ENCODE data around the gene GNAT1.

Gene GNAT1

DNA sequence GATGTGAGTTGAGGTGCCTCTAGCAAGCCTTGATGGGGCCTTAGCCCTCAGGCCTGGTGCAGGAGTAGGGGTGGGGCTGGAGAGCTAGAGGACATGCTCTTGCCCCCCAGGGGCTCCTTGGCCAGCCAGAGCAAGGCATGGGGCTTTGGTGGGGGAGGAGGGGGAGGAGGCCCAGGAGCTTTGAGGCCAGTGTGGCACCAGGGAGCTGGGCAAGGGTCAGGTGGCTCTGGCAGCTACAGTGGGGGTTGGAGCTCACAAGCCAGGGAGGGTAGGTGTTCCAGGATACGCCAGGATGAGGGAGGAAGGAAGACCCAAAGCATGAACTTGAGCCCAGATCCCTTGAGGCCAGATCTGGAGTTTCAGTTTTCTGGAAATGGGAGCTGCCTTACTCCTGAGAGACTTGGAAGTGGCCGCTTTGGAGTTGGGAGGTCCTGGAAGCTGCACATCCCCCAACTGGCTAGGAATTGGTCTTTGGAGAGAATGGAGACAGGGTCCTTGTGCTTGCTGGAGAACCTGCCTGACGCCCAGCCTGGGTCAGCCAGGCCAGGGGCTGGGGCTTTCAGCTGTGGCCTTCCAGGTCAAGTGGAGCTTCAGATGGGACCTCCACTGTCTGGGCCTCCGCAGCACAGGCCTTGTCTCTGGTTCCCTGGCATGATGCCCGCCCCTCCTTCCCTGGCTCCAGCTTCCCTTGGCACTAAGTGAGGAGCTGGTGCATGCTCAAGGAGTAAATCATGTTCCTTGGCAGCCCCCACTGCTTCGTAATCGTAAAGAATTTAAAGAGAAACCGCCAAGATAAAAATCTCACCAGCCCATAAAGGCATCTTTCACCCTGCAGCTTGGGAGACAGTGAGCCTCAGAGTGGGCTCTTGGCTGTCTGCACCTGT lies 27.6 kb upstream of the GNAT1 start:
- DNase-seq, result no peak

DNA sequence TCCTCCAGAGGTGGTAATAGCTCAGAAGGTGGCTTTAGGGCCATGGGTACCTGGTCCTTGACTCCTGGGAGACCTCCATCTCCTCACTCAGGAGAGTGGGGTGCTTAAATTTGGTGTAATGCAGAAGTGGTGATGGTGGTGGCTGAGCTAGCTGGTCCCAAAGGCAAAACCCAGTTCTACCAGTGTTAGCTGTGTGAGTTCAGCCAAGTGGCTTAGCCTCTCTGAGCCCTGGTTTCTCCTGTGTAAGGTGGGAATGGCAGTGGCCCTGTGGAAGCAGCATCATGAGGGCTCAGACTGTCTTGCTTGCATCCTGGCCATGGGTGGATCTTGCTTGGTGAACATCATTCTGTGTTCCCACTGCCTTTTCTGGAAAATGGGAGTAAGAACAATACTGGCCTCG lies 26.9 kb upstream of the GNAT1 start:
- no peak for DNase-seq

DNA sequence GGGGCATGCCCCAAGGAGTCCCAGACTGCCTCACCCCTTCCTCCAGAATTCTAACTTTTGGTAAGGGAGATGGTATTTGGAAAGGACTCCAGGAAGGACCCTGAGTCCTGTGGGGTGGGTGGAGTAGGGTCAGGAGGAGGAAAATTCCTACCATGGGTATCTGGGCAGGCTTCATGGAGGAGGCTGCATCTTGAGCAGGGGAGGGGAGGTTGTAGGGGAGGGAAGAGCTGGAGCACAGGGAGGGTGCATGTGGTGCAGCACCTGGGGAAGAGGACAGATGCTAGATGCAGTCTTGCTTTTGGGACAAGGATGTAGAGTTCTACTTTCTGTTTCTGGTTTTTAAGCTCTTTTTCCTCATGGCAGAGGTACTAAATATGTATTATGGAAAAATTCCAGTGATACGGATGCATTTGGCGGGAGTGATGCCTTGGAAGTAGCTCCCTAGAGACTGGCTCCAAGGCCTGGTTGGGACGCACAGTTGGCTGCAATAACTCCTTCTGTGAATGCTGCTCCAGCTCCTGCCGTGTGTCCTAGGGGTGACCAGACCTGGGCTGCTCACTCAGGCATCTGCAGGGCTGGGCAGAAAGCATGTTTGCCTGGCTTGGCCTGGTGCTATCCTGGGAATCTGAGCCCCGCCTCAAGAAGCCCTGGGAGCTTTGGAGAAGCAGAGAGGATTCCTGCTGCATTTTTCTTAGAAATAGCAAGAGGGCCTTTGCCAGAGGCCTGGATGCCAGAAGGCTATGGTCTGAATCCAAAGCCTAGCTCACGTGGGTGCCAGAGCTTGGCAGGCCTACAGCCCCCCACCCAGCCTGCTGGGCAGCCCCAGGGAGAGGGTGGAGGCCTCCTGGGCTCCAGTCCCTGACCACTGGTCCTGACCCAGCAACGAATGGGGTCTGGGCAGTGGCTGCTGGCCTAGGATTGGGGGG lies 26.2 kb upstream of the GNAT1 start:
- DNase-seq, result no peak

DNA sequence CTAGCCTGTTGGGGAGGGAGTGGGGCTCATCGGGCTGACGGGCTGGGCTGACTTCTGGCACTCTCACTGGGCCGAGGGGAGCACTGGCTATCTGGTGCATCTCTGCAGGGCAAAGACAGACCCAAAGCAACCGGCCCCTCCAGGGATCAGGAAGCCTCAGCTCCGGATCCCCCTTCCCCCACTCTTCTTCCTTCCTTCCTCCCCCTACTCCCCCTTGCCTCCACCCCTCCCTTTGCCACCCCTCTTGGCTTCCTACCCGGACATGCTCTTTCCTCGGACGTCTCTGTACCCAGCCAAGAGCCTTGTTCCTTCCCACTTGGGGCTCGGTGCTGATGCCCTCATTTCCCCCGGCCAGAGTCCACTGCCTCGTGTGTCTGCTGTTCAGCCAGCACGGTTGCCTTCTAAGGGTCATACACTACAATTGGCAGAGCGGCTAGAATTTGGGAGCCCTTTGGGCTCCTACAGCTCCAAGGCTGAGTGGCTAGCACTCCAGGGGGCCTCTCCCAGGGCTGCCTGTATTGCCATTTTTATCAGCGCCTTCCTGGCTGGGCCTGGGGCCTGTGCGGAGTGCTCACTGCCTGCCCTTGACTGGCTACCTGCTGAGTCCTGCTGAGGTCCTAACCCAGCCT lies 25.4 kb upstream of the GNAT1 start:
- DNase-seq, result peak; percentile 29

DNA sequence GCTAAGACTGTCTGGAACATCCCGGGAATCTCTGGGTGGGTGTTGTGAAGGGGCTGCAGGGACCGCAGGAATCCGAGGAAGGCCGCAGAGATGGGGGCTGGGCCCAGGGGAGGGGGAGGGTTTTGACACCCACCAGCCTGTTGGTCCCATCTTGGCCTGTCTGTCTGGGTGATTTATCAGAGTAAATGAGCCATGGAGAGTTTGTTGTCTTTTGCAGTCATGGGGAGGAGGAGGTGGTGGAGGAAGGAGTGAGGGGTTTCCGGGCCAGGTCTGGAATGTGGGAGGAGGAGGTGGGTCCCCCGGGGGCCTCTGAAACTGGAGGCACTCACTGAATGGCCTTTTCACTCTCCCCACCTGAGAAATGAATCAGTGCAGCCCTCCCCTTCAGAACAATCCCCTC lies 24.8 kb upstream of the GNAT1 start:
- DNase-seq, result no peak

DNA sequence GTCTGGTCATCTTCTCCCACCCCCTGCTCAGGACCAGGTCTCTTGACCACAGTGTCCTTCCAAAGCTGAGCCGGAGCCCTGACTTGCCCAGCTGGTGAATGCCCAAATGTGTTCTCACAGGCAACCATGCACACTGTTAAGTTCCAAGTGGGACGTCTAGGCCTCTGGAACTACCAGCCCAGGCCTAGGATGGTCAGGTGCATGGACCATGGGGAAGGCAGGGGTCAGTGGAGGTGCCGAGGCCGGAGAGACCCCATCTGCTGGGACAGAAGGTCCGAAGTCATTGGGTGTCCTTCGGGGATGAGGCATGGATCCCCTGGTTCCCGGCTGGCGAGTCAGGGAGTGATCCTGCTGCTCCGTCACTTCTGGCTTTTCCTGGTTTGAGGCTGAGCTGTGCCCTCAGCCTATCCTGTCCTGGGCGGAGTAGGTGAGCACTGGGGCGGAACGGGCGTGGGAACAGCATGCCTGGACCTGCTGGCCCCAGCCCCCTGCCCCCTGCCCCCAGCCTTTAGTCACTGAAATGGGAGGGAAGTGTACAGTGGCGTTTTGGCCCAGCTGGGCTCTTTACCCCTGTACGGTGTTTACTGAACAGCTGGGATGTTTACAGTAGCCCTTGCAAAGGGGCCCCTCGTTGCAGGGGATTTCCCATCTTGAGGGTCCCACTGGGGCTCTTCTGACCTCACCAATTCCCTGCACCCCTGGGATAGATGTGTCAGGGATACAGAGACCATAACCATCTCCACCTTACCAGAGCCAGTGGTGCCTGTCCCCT lies 24.2 kb upstream of the GNAT1 start:
- no peak for DNase-seq

DNA sequence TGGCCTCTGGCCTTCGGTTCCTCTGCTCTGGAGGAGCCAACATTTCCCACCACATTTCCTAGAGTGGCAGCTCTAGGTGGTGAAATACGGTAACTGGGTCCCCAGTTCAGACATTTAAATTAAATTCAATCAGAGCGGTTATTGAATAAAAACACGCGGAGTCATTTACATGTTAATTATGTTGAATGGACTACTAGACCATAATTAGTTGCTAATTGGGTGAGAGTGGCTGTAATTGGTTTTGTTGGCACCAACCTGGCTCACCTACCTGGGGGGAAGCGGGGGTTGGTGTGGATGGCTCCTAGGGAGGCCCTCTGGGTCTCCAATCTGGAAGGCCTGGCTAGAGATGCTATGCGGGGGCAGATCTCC lies 23.6 kb upstream of the GNAT1 start:
- no peak for DNase-seq

DNA sequence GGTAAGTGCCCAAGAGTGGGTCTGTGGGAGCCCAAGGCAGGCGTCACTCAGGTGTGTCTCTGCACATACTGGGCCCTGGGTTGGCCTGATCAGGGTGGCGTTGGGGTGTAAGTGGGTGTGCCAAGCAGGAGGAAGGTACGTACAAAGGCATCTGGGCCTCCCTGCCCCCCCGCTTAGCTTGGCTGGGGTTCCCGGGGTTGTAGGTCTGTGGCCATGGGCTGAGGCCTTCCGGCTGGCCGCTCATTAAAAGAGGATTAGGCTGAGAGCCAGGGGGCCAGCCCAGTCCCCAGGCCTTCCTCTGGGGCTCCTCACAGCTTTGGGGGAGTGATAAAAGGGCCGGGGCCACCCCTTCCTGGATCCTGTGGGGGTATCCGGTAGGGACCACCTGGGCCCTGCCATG lies 23.0 kb upstream of the GNAT1 start:
- DNase-seq, result no peak

DNA sequence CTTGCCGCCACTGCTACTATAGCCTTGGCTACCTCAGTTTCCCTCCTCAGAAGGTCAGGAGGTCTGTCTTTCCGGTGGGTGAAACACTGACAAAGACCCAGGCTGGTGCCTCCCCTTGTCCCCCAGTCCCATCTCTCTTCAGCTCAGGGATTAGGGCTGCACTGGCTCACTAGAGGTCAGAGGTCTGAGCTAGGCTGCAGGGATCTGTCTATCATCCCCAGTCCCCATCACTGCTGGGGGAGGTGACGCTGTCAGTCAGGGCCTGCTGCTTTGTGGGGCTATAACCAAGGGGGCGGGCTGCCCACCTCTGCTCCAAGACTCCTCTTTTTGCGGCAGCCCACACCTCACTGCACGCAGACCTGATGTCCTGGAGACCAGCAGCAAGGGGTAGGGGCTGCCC lies 22.6 kb upstream of the GNAT1 start:
- no peak for DNase-seq

DNA sequence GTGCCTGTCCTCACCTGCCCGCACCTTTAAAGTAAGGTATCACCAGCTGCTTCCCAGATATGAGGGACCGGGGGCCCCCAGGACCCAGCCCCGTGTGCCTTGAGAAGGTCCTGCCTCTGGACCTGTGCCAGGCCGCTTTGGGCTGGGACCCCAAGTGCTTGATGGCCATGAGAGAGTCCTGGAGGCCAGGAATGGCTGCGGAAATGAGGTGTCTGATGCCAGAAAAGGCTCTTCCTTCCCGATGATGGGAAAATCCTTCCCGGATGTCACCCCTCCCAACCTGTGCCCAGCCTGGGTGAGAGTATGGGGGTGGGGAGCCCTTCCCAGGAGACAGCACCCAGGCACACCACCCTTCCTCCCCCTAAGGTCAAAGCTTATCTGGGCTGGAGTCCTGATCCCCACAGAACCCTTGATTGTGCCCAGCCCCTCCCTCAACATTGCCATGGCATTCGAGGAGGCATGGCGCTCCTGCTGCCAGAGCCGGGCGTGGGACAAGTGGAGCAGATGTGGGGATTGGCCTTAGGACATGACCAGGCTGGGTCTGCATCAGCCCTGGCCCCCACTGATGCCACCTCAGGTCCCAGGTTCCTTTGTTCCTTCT lies 22.1 kb upstream of the GNAT1 start:
- no peak for DNase-seq

DNA sequence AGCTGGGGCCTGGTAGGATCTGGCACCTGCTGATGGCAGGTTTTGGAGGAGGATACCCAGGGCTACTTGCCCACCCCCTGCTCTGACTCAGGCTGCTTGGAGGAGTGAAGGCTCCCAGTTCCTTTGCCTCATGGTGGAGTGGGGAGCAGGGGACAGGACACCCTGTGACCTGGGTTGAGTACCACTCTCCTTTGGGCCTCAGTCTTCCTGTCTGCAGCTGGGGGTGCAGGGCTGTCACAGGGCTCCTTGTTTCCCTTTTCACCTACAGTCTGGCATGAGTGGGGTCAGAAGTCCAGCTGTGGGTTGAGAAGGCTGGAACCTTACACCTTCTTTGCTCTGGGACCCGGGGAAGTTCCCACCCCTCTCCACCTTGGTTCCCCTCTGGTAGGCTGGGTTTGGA lies 21.6 kb upstream of the GNAT1 start:
- no peak for DNase-seq

DNA sequence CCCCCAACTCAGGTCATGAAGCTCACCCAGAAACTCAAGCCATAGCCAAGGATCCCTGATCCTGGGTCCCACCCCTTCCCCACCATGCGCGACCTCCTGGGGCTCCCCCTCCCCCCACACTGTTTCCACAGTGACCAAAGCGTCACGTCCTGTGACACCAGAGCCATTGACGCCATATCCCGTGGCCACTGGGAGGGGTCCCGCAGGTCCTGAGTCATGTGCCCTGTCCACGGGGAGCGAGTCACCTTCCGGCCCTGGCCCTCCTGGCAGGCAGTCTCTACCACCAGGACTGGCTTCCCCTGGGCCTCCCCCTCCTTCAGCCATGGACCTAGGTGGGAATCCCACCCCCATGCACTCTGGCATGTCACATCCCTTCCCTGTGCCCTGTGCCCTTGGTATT lies 20.7 kb upstream of the GNAT1 start:
- no peak for DNase-seq

DNA sequence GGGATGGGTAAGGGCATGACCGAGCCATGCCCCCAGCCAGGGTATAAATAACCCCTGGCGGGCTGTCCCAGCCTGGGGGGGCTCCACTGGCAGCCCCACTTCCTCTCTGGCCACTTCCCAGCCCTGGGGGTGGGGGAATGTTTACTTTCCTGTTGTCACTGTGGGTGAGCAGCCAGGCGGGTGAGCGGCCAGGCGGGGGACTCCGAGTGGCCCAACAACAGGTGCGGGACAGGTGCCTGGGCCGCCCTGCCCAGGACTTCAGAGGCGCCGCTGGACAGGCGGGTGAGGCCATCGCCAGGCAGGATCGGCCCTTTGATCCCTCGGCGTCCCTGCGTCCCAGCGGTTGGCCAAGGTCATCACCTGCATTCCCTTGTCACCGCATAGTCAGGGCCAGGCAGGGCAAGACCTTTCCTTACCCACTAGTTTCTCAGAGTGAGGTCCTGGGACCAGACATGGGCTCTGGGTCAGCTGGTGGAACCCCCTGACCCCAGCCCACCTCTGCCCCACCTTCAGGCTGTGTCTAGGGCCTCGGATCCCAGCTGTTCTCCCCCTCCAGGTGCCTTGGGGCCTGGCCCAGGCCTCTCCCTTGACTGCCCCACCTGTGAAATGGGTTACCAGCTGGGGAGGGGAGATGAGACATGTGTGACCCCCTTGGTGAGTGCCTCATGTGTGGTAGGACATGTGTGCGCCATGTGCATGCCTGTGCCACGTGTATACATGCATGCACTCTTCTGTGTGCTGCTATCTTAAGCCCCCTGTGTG lies 19.7 kb upstream of the GNAT1 start:
- DNase-seq, result no peak

DNA sequence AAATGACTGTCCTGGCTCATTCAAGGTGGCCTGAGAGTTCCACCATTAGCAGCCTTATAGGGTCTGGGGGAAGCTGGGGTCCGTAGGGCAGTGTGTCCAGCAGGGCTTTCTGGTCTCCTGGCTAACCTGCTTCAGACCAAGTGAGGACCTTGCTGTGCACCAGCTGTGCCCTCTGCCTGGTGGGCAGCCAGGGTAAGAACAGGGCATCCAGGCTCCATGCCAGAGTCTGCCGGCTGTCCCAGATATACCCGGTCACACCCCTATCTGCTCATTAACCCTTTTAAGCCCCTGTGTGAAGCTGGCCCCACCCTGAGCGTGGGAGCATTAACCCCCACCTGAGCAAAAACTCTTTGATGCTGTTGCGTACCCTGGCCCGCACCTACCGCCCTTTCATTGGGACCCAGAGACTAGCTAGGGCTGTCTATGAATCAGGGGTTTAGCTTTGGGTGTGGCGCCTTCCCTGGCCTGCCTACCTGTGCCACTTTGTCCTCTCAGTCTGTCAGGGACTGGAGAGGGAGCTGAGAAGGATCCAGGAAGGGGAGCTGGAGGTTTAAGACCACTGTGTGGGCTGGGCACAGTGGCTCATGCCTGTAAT lies 18.7 kb upstream of the GNAT1 start:
- no peak for DNase-seq

DNA sequence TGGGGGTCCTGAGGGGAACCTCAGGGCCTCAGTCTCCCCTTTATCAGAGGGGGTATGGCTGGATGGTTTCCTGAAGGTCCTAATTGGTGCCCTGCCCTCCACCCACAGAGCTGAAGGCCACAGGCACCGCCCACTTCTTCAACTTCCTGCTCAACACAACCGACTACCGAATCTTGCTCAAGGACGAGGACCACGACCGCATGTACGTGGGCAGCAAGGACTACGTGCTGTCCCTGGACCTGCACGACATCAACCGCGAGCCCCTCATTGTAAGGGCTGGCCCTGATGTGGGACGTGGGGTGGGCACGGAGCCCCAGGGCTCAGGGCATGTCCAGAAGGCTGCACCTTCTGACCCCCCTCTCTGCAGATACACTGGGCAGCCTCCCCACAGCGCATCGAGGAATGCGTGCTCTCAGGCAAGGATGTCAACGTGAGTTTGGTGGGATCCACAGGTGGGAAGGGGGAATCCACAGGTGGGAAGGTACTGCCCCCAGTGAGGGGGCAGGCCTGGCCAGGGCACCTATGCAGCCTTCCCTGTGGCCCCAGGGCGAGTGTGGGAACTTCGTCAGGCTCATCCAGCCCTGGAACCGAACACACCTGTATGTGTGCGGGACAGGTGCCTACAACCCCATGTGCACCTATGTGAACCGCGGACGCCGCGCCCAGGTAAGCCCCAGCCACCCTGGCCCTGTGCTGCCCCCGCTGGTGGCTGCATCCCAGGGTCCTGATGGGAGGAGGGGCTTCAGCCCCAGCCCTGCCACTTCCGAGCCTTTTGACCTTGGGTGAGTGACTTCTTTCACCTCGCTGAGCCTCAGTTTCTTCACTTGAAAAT lies 17.5 kb upstream of the GNAT1 start:
- no peak for DNase-seq

DNA sequence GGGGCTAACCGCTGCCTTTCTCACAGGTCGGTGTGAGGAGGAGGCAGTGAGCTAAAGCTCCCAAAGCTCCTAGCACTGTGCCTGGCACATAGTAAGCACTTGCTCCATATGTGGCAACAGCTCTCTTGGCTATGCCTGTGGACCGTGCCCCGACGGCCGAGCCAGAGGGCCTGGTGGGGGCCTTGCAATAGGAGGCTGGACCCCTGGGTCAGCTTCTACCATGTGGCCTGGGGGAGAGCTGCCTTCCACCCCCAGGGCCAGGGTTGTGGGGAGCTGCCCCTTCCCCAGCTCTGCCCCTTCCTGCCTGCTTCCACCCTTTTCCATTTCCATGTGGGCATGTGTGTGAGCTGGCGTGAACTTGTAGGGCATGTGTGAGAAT lies 16.9 kb upstream of the GNAT1 start:
- no peak for DNase-seq

DNA sequence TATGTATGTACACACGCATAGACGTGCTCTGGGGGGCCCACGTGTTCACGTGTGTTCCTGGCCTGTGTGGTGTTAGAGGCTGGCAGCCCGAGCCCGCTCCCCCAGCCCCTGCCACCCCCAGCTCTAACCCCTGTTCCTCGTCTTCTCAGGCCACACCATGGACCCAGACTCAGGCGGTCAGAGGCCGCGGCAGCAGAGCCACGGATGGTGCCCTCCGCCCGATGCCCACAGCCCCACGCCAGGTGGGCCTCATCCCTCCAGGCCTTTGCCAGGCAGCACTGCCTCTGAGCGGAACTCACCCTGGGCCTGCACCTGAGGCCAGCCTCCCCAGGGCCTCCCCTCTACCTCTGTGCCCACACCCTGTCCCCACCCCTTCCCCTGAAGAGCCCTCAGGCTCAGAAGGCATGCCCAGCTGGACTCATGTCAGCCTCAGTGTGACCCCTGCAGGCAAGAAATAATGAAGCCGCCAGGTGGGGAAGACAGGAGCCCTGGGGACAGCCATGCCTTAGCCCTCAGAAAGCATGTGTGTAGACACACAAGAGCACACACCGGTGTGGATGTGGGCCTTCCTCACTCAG lies 16.4 kb upstream of the GNAT1 start:
- no peak for DNase-seq

DNA sequence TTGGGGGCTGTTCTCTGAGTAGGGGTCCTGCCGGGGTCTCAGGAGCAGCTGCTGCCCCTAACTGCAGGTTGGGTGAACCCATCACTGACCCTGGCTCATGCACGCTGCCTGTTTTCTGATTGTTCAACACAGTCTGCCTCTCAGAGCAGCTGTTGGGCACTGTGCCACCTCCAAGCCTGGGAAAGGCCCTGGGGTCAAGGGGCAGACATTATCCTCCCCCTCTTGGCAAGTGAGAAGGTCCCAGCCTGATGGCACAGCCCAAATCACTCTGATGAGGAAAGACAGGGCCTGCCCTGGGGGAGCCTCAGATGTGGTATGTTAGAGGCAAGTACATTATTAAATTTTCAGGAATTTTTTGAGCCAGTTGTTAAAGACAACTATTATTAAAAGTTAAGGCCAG lies 14.1 kb upstream of the GNAT1 start:
- no peak for DNase-seq

DNA sequence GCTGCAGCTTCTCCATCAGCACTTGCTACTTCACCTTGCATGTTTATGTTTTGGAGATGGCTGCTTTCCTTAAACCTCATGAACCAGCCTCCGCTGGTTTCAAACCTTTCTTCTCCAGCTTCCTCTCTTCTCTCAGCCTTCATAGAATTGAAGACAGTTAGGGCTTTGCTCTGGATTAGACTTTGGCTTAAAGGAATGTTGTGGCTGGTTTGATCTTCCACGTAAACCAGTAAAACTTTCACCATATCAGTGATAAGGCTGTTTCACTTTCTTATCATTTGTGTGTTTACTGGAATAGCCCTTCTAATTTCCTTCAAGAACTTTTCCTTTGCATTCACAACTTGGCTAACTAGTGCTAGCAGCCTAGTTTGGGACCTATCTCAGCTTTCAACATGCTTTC lies 11.7 kb upstream of the GNAT1 start:
- no peak for DNase-seq

DNA sequence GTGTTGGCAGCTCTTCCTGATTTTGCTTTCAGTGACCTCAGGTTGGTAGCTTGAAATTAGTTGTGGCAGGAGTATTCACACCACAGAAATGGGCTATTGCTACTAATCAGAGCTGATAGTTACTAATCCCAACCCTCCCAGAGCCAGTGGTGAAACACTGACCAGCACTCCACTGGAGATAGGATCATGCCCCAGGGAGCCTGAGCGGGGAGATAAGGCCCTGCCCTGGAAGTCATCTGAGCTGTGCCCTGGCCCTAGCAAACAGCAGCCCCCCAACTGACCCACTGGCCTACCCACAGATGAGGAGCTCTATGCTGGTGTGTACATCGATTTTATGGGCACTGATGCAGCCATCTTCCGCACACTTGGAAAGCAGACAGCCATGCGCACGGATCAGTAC lies 9.4 kb upstream of the GNAT1 start:
- no peak for DNase-seq
